Activated naive CD4-positive, alpha-beta T cell treated with anti-CD3 and anti-CD28 coated beads, Interleukin-2, amount 50 U/mL, for 24 hours (primary cell): ENCODE measurements around the gene ZNF519.

ENCODE experiments used
- H3K27ac Mint-ChIP-seq: one replicate; pipeline ENCODE4 v1.8.0; 2021; ENCODE audit warnings: mild to moderate bottlenecking, mixed read lengths
- H3K27me3 Mint-ChIP-seq: one replicate; pipeline ENCODE4 v1.8.0; 2021; ENCODE audit warnings: mixed read lengths
- H3K36me3 Mint-ChIP-seq: one replicate; pipeline ENCODE4 v1.8.0; 2021; ENCODE audit warnings: mixed read lengths
- H3K4me1 Mint-ChIP-seq: one replicate; pipeline ENCODE4 v1.8.0; 2021; ENCODE audit warnings: mixed read lengths
- H3K4me3 Mint-ChIP-seq: one replicate; pipeline ENCODE4 v1.8.0; 2021; ENCODE audit warnings: mild to moderate bottlenecking, mixed read lengths
- H3K9me3 Mint-ChIP-seq: one replicate; pipeline ENCODE4 v1.8.0; 2021; ENCODE audit warnings: mixed read lengths

ZNF519 gene

GRCh38 chr18:14085770-14086457 lies 46.3 kb downstream of the ZNF519 start:
- Mint-ChIP-seq H3K27me3 (no peaks in the 10 kb centered on the region), H3K4me1 (no peaks in the 10 kb centered on the region), H3K36me3 (peaks cover 1% of the 10 kb centered on the region), H3K27ac (no peak overlapping the region), H3K4me3 (no peak overlapping the region), H3K9me3 (no peaks in the 10 kb centered on the region)

- Mint-ChIP-seq H3K4me1 (no peaks in the 10 kb centered on the region), H3K9me3 (no peaks in the 10 kb centered on the region), H3K36me3 (peaks cover 3% of the 10 kb centered on the region), H3K27ac (no peak overlapping the region), H3K27me3 (no peaks in the 10 kb centered on the region), H3K4me3 (no peak overlapping the region)
These were observed 57.0 kb downstream of the ZNF519 start for GRCh38 chr18:14075196-14075595.

DNA sequence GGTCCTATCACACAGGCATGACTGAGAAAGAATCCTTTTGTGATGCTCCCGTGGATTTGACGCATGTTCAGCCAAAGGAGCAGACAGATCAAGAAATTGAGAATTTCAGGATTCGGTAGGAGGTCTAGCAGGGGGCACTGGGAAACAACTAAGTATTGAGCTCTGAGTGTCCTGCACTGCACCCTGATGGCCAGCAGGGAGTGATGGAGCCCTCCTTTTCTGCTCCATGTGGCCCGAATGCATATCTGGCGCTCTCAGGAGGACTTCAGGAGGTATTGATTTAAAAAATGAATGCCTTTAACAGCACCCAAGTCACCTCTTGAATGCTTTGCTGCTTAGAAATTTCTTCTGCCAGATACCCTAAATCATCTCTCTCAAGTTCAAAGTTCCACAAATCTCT lies 58.0 kb downstream of the ZNF519 start:
- H3K36me3 Mint-ChIP-seq, result peaks cover 6% of the 10 kb centered on the region
- no peaks in the 10 kb centered on the region for H3K4me1 Mint-ChIP-seq
- no peaks in the 10 kb centered on the region for H3K27me3 Mint-ChIP-seq
- no peak overlapping the region for H3K27ac Mint-ChIP-seq
- H3K9me3 Mint-ChIP-seq, result no peaks in the 10 kb centered on the region
- no peak overlapping the region for H3K4me3 Mint-ChIP-seq

DNA sequence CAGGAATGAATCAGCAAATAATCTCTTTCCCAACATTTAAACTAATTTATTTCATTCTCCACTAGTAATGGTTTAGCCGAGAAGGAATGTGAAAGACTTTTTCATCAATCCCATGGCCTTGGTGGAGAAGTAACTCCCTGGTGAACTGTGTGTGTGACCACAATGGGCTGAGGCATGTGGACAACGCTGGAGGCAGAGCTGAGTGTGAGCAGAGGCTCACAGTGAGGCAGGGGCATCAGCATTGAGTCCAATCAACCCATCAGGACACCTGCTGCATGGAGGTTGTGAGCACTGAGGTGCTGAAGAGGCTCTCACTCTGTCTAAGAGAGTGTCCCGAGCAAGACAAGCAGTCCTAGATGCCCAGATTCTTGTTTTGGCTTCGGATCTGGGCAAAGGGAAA lies 78.6 kb downstream of the ZNF519 start:
- Mint-ChIP-seq H3K36me3 (peaks cover 10% of the 10 kb centered on the region), H3K4me1 (no peaks in the 10 kb centered on the region), H3K27me3 (no peaks in the 10 kb centered on the region), H3K27ac (no peak overlapping the region), H3K4me3 (no peak overlapping the region), H3K9me3 (peaks cover 29% of the 10 kb centered on the region)
